OCI-LY1 (cell line): ENCODE measurements around the gene KLF3.

ENCODE experiments used
- CTCF ChIP-seq: fragments of 200-600 bp; sonication (generic), shearing (Covaris generic); IDR thresholded peaks from 2 replicates; pipeline ENCODE4 v1.5.1; 2017; ENCODE audit warnings: mild to moderate bottlenecking, antibody characterized with exemption, low read length, moderate library complexity, mixed read lengths
- EZH2 ChIP-seq: fragments of 200-600 bp; sonication (generic), shearing (Covaris generic); IDR thresholded peaks from 2 replicates; pipeline ENCODE4 v1.8.0; 2017; ENCODE audit warnings: borderline replicate concordance, mixed run types, mild to moderate bottlenecking, antibody characterized with exemption, low read length, moderate library complexity, mixed read lengths

GRCh38 chr4:38618505-38618904 is 45.5 kb upstream of the KLF3 start:
- TF ChIP-seq CTCF (no peak), EZH2 (no peak)
